NCI-H748 treated with DMSO at 0.1 percent for 48 hours (cell line): ENCODE data around the gene CSH1.
"Not testable (repeated sequence)": the region's sequence is repeated elsewhere in the genome, so short reads cannot be mapped to it uniquely, and the experiment has no call there.

Experiments used
- DNase-seq: peaks from one replicate; lab custom pipeline; 2025; lab: John Stamatoyannopoulos, UW

The CSH1 gene

DNA sequence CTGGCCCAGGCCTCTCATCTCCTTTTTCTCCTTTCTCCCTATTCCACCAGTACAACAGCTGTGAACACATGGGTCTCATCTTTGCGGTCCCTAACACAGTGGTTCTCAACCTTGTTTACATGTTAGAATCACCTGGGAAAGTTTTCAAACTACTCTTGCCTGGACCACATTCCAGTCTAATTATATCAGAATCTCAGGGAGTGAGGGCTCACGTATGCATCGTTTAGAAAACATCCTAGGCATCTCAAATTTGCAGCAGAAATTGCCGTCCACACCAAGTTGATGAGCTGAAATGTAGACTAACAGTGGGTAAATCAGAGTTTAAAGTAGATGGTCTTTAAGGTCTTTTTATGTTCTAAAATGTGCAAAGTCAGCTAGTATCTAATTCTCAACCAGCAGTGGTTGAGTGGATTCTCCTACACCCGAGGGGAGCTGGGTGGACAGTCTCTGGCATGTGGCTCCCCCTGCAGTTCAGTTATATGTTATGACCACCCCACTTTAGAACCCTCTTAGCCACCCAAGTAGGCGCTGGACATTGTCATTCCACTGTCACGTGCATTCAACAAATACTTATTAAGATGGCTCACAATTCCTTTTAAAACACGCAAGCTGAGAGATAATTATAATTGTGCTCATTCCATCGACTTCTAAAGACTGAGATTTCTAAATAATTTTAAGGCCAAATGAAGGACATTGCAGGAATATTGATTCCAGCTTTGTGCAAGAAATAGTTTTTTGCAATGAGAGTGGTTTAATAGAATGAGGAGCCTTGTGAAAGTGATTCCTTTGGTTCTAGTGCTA is 26.7 kb downstream of the CSH1 start:
- DNase-seq: not testable (repeated sequence)

DNA sequence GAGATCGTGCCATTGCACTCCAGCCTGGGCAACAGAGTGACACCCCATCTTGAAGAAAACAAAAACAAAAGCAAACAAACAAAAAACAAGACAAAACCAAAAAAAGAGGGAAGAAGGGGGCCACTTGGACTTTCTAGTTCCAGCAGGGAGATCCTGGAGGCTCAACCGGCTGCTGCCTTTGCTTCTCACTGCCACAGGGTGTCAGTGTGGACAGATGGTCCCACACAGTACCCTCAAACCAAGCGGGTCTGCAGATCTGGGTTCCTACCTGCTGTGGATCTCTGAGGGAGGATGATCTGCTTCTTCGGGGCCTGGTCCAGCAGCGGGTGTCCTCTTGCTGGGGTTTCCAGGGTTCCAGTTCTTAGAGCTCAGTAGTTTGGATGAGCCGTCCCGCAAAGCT is 29.7 kb downstream of the CSH1 start:
- not testable (repeated sequence) for DNase-seq

DNA sequence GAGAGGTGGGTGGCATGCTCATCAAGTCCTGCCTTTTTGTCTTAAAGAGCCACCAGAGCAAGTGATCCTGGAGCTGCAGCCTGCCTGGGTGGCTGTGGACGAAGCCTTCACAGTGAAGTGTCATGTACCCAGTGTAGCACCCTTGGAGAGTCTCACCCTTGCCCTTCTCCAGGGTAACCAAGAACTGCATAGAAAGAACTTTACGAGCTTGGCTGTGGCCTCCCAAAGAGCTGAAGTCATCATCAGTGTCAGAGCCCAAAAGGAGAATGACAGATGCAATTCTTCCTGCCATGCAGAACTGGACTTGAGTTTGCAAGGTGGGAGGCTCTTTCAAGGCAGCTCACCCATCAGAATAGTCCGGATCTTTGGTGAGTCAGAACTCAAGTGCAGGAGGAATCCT is 37.1 kb downstream of the CSH1 start:
- no peak for DNase-seq

DNA sequence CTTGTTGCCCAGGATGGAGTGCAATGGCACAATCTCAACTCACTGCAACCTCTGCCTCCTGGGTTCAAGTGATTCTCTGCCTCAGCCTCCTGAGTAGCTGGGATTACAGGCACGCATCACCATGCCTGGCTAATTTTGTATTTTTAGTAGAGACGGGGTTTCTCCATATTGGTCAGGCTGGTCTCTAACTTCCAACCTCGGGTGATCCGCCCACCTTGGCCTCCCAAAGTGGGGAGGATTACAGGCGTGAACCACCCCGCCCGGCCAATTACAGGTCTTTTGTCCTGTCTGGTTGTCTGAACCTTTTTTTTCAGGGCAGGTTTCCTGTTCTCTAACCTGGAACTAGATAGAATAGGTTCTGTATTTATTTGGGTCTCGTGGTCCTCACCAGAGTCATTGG is 39.9 kb downstream of the CSH1 start:
- not testable (repeated sequence) for DNase-seq

DNA sequence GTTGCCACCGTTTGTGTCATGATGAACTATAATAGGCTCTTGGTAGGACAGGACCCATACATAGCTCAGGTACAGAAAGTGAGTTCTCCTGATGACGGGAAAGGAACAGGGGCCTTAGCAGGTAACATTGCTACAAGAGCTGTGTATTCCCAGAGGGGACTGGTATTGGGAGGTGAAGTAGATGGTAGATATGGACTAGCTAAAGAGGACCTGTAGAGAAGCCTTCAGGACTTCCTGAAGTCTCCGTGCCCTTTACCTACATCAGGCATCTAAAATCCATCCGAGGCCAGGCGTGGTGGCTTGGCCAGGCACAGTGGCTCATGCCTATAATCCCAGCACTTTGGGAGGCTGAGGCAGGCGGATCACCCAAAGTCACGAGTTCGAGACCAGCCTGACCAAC is 41.2 kb downstream of the CSH1 start:
- no peak for DNase-seq

DNA sequence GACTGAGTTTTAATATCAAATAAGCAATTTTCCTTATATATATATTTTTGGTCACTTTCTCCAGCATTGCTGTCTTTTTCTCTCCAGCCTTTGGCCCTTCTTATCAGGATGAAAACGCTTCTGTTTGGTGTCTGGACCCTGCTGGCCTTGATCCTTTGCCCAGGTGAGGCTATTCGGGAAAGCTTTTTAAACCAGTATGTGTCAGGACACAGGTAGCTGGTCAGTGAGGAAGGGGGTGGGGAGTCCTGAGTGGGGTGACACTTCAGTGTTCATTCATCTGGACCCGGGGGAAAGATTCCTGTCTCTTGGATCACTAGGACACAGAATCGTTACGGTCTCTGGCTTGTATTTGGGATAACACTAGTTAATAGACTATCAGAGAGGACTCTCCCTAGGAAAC is 41.7 kb downstream of the CSH1 start:
- DNase-seq: no peak

DNA sequence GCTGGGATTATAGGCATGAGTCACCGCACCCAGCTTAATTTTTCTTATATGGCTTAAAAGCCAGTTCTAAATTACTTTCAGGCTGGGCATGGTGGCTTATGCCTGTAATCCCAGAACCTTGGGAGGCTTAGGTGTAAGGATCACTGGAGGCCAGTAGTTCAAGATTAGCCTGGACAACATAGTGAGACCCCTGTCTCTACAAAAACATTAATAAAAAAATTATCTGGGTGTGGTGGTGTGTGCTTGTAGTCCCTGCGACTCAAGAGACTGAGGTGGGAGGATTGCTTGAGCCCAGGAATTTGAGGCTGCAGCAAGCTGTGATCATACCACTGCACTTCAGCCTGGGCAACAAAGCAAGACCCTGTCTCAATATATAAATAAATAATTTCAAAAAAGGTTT is 43.1 kb downstream of the CSH1 start:
- no peak for DNase-seq

DNA sequence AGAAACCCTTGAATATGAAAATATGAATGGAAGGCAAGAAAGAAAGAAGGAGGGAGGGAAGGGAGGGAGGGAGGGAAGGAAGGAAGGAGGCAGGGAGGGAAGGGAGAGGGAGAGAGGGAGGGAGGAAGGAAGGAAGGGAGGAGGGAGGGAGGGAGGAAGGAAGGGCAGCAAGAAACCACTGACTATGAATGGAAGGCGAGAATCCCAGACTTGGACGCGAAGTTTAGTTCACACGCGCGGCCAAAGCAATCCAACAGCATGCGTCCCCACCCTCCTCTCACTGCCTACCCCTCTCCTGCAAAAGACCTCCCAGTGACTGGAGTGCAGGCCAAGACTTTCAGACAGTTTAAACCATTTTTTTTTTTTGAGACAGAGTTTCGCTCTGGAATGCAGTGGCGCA is 46.0 kb downstream of the CSH1 start:
- DNase-seq: no peak

DNA sequence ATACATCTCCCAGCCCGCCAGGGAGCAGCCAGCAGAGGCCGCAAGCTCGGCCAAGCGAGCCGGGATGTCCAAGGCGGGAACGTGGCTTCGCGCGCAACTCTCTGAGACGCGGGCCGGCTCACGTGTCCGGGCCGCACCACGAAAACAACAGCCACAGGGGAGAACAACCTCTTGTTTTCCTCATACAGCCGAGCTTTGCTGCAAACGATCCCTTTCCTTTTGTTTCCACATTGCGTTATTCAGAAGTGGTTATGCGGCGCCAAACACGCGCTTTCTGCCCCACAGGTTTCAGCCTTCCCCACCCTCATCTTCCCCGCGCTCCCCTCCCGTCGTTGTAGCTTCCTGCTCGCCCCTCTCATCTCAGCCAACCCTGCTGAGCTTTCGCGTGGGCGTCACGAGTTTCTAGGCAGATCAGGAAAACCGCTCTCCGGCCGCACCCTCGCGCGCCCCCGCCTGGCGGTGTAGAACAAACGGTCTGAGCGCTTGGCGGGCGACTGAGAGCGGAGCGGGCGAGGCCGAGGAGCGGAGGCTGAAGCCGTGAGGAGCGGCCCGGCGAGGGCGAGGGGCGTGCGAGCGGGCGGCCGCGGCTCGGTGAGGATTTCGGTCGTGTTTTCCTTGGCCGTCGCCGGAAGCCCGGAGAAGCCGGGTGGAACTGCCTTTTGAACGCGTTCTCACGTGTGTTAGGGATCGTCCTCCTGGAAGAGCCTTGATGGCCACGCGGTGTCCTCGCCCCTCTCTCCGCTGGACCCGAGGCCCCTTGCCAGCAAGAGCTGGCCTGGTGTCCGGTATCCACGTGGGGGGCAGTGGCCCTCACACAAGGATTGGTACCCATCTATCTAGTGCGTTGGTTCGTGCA is 47.3 kb downstream of the CSH1 start:
- no peak for DNase-seq

DNA sequence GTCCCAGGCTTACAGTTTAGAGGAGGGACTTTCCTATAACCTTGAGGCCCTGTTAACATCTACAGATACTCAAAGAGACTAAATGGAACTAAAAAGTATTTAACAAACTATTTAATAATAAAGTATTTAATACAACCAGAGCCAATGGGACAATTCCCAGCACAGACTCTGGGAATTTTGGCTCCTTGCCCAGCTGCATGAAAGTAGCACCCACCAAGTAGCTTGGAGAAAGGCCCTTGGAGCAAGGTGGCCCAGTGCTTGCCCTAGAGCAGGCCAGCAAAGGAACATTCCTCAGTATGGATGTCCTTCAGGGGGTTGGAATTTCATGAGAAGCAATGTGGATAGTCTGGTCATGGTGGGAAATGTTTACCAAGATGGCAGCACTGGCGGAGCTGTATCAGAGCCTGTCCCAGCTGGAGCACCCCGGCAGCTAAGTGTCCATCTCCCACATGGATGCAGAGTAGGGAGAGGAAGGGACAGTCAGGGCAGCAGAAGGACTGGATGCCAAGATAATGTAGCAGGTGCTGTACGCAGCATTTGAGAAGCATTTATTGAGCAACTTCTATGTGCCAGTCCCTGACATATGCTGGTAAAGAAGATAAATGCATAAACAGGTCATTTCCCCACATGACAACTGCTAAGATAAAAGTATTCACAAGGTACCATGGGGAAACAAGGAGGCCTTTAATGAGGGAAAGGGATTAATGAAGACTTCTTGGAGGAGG is 48.7 kb downstream of the CSH1 start:
- no peak for DNase-seq

DNA sequence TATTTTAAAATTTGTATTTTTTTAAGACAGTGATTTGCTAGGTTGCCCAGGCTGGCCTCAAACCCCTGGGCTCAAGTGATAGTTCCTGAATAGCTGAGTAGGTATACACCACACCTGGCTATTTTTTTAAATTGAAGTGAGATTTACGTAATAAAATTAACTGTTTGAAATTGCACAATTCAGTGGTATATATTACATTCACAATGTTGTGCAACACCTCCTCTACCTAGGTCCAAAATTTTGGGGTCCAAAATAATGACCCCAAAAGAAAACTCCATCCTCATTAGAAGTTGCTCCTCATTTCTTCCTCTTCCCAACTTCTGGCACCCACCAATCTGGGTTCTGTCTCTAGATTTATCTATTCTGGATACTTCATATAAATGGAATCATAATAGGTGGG is 50.9 kb downstream of the CSH1 start:
- no peak for DNase-seq
